AG04450 (cell line): ENCODE results near the gene PRKG1. TPM values are rescaled to one million over a fixed set of nuclear protein-coding genes. Genes with fewer than 3 reads are reported as not detected.
"Not testable (repeated sequence)": the region's sequence is repeated elsewhere in the genome, so short reads cannot be mapped to it uniquely, and the experiment has no call there.

Experiments used
- CTCF ChIA-PET: fragments of 300-600, 350-600 bp; formaldehyde crosslinking; extraction: SDS; loops from one replicate; lab custom pipeline; 2022; ENCODE audit warnings: antibody characterized with exemption, inconsistent platforms; lab: Charles Lee
- POLR2A ChIA-PET: fragments of 350-600 bp; formaldehyde crosslinking; extraction: SDS; loops from one replicate; lab custom pipeline; 2021; ENCODE audit warnings: antibody characterized with exemption, inconsistent platforms; lab: Yijun Ruan, JAX
- DNase-seq: peaks from one replicate; pipeline ENCODE4 v3.0.0-alpha.2; 2011; ENCODE audit warnings: low read depth, low spot score
- H3K27ac ChIP-seq: one replicate; pipeline ENCODE4 v1.5.1; 2012; ENCODE audit warnings: low read depth, low read length, control low read depth
- H3K27me3 ChIP-seq: one replicate; pipeline ENCODE4 v1.6.0; 2012; ENCODE audit warnings: low read length; ENCODE audit not compliant: control insufficient read depth, insufficient read depth
- H3K4me3 ChIP-seq: 2 replicates; pipeline ENCODE4 v1.5.1; 2011; ENCODE audit warnings: mild to moderate bottlenecking, low read depth, low read length, control low read depth
- H3K9me3 ChIP-seq: 2 replicates; pipeline ENCODE4 v1.5.1; 2012; ENCODE audit warnings: low read length; ENCODE audit not compliant: control insufficient read depth, insufficient read depth
- CTCF ChIP-seq: IDR thresholded peaks from 2 replicates; pipeline ENCODE4 v1.5.1; 2011; ENCODE audit warnings: low read depth, low read length, control low read depth, inconsistent platforms
- polyA plus RNA-seq: library from polyadenylated mRNA; depleted of rRNA; stranded (reverse); fragments of >200 nt; gene quantifications from 2 replicates; pipeline ENCODE4 v1.2.3, GENCODE V29; 2011

PRKG1 gene
- polyA plus RNA-seq, 1 experiment: 19.0 TPM

GRCh38 chr10:51436805-51437204, 362.5 kb downstream of the PRKG1 start:
- CTCF ChIA-PET: interaction anchor here (1.1 kb wide), 1 partner anchor 15 kb away, joined by 3 read pairs; no protein-coding TSS in a partner anchor
- no peaks in the 10 kb centered on the region for H3K9me3 ChIP-seq
- H3K27ac ChIP-seq: no peak overlapping the region
- no peak overlapping the region for H3K4me3 ChIP-seq
- POLR2A ChIA-PET: no interaction called here
- no peaks in the 10 kb centered on the region for H3K27me3 ChIP-seq
- DNase-seq: no peak
- no peak for TF ChIP-seq CTCF

DNA sequence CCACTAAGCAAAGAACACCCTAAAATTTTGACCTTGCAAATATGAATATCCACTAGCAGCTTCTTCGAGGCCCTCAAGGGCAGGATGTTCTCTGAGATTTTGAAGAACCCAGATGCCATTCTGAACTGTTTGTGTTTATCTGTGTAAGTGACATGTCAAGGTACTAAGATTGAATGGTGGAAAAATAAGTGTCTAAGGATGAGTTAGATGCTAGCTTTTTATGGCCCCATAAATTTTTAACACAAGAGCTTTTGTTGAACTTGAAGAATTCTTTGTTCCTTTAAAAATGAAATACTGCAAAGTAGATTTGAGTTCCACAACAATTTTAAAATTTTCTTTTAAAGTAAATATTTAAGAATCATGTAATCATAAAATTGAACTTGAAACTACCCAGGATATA, 365.4 kb downstream of the PRKG1 start:
- CTCF ChIA-PET: interaction anchor here (0.8 to 1.1 kb wide), 2 partner anchors 17 to 564 kb away, joined by 3 to 5 read pairs; no protein-coding TSS in a partner anchor
- TF ChIP-seq CTCF: no peak
- POLR2A ChIA-PET: no interaction called here
- no peak overlapping the region for H3K4me3 ChIP-seq
- H3K27ac ChIP-seq: no peak overlapping the region
- H3K9me3 ChIP-seq: no peaks in the 10 kb centered on the region
- no peaks in the 10 kb centered on the region for H3K27me3 ChIP-seq
- DNase-seq: no peak

DNA sequence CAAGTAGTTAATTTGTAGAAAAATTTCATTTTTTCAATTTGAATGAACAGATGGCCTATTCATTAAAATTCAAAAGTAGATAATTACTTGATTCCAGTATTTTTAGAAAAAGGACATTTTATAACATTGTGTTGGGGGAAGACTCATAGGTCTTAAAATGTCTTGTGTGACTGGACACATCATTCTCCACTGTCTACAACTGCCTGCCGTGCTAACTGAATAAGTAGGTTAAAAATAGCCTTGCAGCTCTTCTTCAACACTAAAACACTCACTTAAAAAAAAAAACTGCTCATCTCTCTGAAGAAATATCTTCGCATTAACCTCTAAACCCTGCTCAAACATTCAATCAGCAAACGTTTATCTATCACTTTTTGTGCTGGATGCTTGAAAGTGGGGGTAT, 371.3 kb downstream of the PRKG1 start:
- H3K27me3 ChIP-seq: no peaks in the 10 kb centered on the region
- H3K9me3 ChIP-seq: no peaks in the 10 kb centered on the region
- ChIA-PET CTCF (interaction anchor here (1.2 kb wide), 1 partner anchor 24 kb away, joined by 5 read pairs; no protein-coding TSS in a partner anchor), POLR2A (no interaction called here)
- H3K27ac ChIP-seq: no peak overlapping the region
- no peak overlapping the region for H3K4me3 ChIP-seq
- no peak for DNase-seq
- no peak for TF ChIP-seq CTCF

DNA sequence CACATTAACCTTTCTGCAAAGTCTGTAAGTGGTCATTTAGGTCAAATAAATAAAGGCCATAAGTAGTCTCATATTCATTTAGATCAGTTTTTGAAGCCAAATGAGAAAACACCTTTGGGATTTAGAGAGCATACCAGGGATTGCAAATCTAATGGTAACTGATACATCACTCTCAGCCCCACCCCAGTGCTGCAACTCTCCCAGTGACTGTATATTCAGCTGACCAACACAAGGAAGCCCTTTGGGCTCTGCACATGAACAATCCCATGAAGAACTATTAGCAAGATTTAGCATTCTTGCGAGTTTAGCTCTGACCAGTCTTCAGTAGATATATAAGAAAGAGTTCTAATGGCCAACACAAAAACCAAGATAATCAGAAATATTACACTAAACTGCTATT, 372.8 kb downstream of the PRKG1 start:
- Histone ChIP-seq H3K4me3 (no peak overlapping the region), H3K9me3 (no peaks in the 10 kb centered on the region), H3K27ac (no peak overlapping the region), H3K27me3 (no peaks in the 10 kb centered on the region)
- ChIA-PET CTCF (interaction anchor here (1.5 kb wide), 1 partner anchor 383 kb away, joined by 4 read pairs; no protein-coding TSS in a partner anchor), POLR2A (no interaction called here)
- no peak for DNase-seq
- TF ChIP-seq CTCF: no peak

GRCh38 chr10:51455762-51456161, 381.5 kb downstream of the PRKG1 start:
- DNase-seq, POLR2A ChIA-PET, H3K4me3 ChIP-seq, CTCF ChIA-PET, H3K9me3 ChIP-seq, H3K27ac ChIP-seq, H3K27me3 ChIP-seq: not testable (repeated sequence)
